NCI-H1092 (cell line): ENCODE measurements around the gene MARCHF10.
"Not testable (repeated sequence)": the region's sequence is repeated elsewhere in the genome, so short reads cannot be mapped to it uniquely, and the experiment has no call there.

ENCODE experiments used
- DNase-seq: peaks from one replicate; lab custom pipeline; 2025; lab: John Stamatoyannopoulos, UW

Gene MARCHF10

DNA sequence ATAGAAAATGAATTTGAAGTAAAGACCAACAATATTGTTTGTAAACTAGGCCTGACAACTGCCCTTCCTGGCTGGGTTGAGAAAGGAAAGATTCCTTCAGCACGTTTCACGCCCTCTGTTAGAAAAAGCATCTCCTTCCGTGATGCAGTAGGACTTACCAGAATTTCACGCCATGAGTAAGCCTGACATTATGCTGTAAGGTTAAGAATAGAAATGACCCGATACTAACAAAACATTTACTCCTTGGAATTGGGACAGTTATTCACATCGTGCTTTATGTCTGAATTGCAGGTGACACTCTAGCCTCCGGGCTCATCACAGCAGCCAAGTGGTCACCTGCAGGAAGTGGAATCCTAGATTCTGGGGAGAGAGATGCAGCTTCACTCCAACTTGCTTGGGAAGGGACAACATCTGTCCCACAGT lies 17.5 kb downstream of the MARCHF10 start:
- DNase-seq, result no peak

DNA sequence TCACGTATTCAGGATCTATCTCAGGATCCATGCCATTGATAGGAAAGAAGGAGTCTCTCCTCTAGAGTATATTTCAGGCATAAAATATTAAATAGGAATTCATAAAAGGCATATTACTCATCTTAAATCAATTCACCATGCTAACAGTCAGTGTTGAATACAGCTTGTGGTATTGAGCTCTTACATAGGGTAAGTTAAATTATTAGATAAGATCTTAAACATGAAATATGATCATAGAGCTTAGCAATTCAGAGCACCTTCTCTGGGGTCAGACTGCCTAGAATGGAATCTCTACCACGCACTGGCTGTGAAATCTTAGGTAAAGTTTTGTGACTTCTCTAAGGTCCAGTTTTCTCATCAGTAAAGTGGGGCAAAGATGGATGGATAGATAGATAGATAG lies 20.7 kb downstream of the MARCHF10 start:
- no peak for DNase-seq

- DNase-seq, result no peak
Measured at GRCh38 chr17:62786646-62787045, 21.5 kb downstream of the MARCHF10 start.

GRCh38 chr17:62785983-62786382 lies 22.1 kb downstream of the MARCHF10 start:
- not testable (repeated sequence) for DNase-seq

GRCh38 chr17:62782730-62783270 lies 25.3 kb downstream of the MARCHF10 start:
- DNase-seq, result no peak

DNA sequence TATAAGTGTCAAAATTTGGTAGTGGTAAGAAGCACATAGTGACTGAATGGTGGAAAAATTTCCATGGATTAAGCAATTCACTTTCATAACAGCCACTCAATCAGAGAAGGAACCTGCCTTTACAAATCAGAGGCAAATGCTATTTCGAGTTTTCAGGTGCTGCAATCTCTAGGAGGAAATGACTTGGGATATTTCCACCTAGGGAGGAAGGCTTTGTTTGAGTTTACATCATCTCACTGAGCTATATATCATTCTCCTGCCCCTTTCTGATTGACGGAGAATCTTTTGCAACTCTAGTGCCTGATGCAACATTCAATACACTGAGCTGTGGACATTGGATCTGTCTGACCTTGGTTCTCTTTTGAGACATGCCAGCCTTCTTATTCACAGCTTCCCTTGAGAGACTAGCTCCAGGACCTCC lies 26.3 kb downstream of the MARCHF10 start:
- no peak for DNase-seq

DNA sequence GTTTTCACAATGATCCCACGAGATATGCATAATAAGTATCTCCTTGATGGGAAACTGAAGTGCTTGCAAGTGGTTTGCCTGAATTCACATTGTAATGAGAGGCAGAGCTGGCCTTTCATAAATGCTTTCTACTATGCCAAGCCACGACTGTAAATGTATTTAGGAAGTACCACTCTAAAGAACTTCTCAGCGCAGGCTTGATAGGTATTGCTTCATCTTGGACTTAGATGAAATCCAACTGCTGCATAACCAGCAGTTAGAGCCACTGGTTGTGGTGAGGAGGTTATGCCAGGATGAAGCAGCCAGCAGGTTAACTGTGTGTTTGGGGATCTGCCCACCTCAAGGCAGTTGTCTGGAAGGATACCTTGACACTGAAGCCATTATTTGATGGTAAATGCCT lies 26.8 kb downstream of the MARCHF10 start:
- DNase-seq, result no peak

- DNase-seq, result no peak
Measured at GRCh38 chr17:62780951-62781350, 27.2 kb downstream of the MARCHF10 start.

GRCh38 chr17:62780269-62780668 lies 27.8 kb downstream of the MARCHF10 start:
- DNase-seq, result no peak

DNA sequence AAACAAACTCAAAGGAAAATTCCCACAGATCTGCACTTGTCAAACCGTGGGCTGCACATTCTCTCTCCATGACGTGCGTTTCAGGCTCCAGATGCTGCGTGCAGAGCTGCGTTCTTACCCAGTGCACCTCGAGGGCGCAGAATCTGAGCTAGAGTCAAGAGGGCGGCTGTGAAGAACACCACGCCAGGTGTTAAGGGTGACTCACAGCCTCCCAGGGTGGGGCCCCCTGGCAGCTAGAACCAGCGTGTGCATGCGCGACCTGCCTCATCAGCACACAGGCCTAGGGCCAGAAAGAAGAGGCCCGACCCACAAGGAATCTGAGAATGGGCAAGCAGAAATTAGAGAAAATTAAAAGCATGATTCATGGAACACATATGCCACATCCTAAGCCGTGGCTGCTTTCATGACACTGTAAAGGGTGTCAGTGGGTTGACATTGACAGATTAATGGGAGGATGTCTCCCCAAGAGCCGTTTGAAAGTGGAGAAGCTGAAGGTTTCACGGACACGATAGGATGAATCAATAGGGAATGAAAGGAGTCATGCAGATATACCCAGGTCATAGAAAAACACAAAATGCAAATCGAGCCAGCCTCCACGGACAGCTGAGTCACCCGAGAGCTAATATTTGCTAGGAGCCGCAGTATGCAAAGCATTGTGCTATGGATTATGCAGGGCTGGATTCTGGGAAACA lies 29.0 kb downstream of the MARCHF10 start:
- peak; percentile 57 for DNase-seq

DNA sequence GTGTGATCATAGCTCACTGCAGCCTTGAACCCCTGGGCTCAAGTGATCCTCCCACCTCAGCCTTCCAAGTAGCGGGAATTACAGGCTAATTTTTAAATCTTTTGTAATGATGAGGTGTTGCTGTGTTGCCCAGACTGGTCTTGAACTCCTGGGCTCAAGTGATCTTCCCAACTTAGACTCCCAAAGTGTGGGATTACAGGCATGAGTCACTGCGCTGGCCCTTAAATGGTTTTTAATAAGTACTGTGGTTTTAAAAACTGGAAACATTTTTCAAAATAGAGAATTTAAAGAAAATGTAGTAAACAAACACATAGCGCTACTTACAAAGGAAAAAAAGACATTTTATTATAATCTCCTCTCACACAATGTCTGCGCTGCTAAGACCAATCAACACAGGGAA lies 32.2 kb downstream of the MARCHF10 start:
- no peak for DNase-seq

DNA sequence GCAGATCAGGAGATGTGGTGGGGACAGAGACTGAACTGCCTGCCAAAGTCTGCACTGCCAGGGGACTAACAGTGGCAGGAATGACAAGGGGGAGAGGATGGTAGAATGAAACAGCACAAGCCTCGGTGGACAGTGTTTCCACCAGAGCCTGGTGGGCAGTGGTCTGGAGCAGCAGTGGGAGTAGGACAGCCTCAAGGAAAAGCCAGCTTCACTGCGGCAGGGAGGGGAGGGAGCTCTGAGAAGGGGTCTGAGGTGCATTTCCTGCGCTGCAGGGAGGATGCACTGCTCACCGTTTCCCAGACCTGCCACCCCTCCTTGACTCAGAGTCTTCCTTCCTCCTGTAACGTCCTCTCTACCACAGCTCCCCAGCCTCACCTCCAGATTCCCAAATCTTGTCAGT lies 33.8 kb downstream of the MARCHF10 start:
- no peak for DNase-seq

DNA sequence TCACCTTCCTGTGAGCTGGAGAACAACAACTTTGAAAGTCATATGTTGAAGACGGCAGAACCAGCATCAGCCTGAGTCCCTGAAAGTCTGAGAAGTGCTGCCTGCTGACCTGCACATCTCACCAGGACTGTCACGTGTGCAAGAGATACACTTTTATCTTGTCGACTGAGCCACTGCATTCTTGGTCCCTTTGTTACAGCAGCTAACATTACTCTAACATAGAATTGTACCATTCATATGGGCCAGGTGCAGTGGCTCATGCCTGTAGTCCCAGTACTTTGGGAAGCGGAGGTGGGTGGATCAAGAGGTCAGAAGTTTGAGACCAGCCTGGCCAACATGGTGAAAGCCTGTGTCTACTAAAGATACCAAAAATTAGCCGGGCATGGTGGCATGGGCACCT lies 40.1 kb downstream of the MARCHF10 start:
- DNase-seq, result no peak

GRCh38 chr17:62765351-62765750 lies 42.8 kb downstream of the MARCHF10 start:
- DNase-seq, result no peak

GRCh38 chr17:62763891-62764600 lies 44.1 kb downstream of the MARCHF10 start:
- DNase-seq, result no peak

GRCh38 chr17:62761884-62762283 lies 46.2 kb downstream of the MARCHF10 start:
- DNase-seq, result no peak

DNA sequence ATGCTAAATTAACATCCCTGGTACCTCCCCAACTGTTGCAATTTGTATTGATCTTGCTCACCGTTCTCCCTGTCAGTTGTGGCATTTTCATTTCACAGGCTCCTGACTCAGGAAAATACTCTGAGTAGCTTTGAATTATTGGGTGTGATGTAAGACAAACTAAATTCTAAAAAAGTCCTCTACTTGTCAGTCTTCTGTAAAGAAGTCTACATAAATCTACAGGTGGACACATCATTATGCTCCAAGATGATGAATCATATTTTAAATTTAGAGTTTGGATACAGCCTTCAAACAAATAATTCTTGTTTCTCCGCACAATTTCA lies 47.2 kb downstream of the MARCHF10 start:
- DNase-seq, result no peak

- DNase-seq, result no peak
Measured at GRCh38 chr17:62760059-62760944, 47.8 kb downstream of the MARCHF10 start.

DNA sequence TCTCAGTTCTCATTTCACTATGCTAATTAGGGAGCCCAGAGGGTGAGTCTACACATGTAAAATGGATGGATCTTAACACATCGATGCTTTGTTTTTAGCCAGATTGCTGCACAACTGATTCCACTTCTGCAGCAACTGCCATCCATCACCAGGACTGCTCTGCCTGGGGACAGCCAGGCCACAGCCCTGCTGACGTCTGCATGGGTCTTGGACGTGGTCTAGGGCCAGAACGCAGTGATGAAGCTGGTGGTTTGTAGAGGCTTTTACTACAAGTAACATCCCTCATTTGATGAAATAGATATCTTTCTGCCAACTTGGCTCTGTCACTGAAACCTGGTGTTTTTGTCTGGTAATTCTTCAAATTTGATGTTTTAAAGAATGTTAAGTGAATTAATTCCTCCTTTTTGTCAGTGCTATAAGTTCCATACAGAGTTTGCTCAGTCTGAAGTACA lies 50.6 kb downstream of the MARCHF10 start:
- no peak for DNase-seq

DNA sequence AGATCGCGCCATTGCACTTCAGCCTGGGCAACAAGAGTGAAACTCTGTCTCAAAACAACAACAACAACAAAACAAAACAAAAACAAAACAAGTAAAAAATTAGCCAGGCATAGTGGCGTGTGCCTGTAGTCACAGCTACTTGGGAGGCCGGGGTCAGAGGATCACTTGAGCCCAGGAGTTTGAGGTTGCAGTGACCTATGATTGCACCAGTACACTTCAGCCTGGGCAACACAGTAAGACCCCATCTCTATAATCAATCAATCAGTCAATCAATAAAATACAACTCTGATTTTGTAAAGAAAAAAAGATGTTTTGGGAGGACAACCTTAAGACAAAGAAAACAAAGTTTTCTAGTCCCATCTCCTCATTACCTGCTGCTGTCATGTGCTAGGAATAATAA lies 51.9 kb downstream of the MARCHF10 start:
- DNase-seq, result no peak

DNA sequence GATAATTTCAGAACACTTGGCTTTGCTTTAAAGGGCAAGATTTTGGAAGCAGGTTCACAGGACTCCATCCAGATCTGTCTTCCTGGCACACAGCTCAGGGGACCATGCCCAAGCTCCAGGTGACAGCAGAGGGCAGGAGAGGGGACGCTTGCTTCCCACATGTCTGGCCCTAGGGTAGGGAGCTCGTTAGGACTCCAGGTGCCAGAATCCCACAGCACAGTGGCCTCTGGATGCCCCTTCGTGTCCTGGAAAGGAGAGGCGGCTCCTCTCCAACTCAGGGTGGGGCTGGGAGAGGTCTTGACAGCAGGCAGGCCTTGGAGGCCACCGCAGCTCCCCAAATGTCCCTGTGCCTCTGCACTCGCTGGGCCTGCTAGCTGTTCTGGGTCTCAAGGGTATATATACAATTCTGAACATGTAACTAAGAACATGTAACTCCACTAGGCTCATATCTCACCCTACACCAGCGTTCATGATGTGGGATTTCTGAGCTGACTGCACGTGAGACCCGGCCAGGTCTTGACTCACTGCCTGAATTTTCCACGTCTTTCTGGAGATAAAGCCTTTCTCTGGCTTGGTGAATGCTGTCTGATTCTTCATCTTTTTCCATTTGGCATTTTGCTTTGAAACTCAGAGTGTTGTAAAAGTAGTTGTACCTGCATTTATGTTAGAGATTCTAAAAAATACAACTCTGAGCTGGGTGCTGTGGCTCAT lies 52.8 kb downstream of the MARCHF10 start:
- DNase-seq, result no peak

- no peak for DNase-seq
Measured at GRCh38 chr17:62754631-62755030, 53.5 kb downstream of the MARCHF10 start.
